ENCODE data around the gene CAP2.

GRCh38 chr6:17432356-17432755 is 39.0 kb downstream of the CAP2 start:
- TF ChIP-seq, protein P1, sequence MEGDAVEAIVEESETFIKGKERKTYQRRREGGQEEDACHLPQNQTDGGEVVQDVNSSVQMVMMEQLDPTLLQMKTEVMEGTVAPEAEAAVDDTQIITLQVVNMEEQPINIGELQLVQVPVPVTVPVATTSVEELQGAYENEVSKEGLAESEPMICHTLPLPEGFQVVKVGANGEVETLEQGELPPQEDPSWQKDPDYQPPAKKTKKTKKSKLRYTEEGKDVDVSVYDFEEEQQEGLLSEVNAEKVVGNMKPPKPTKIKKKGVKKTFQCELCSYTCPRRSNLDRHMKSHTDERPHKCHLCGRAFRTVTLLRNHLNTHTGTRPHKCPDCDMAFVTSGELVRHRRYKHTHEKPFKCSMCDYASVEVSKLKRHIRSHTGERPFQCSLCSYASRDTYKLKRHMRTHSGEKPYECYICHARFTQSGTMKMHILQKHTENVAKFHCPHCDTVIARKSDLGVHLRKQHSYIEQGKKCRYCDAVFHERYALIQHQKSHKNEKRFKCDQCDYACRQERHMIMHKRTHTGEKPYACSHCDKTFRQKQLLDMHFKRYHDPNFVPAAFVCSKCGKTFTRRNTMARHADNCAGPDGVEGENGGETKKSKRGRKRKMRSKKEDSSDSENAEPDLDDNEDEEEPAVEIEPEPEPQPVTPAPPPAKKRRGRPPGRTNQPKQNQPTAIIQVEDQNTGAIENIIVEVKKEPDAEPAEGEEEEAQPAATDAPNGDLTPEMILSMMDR (IDR thresholded peaks at IDR 0.05) = no peak
- TF ChIP-seq POLR2AphosphoS5 (IDR thresholded peaks at IDR 0.05; ENCODE audit: low read depth, low read length) = no peak
